ENCODE data around the gene SLC4A4.

Gene SLC4A4

GRCh38 chr4:71537551-71538065, 198.8 kb downstream of the SLC4A4 start:
- DNase-seq (ENCODE audit: low read depth in 2 of 2), result no peak

GRCh38 chr4:71538528-71538927, 199.7 kb downstream of the SLC4A4 start:
- no peak for DNase-seq (ENCODE audit: low read depth in 2 of 2)

- DNase-seq (ENCODE audit: low read depth in 2 of 2), result no peak
Measured at GRCh38 chr4:71540749-71541269, 202.0 kb downstream of the SLC4A4 start.

- DNase-seq (ENCODE audit: low read depth in 2 of 2), result no peak
Measured at GRCh38 chr4:71541541-71541940, 202.7 kb downstream of the SLC4A4 start.

GRCh38 chr4:71545168-71545567, 206.3 kb downstream of the SLC4A4 start:
- no peak for DNase-seq (ENCODE audit: low read depth in 2 of 2)

GRCh38 chr4:71549516-71550160, 210.8 kb downstream of the SLC4A4 start:
- no peak for DNase-seq (ENCODE audit: low read depth in 2 of 2)

GRCh38 chr4:71550220-71551165, 211.7 kb downstream of the SLC4A4 start:
- no peak for DNase-seq (ENCODE audit: low read depth in 2 of 2)

GRCh38 chr4:71553605-71554004, 214.8 kb downstream of the SLC4A4 start:
- no peak for DNase-seq (ENCODE audit: low read depth in 2 of 2)

- no peak for DNase-seq (ENCODE audit: low read depth in 2 of 2)
Measured at GRCh38 chr4:71554025-71554424, 215.2 kb downstream of the SLC4A4 start.

- no peak for DNase-seq (ENCODE audit: low read depth in 2 of 2)
Measured at GRCh38 chr4:71558248-71558647, 219.4 kb downstream of the SLC4A4 start.

GRCh38 chr4:71559957-71560571, 221.2 kb downstream of the SLC4A4 start:
- DNase-seq (ENCODE audit: low read depth in 2 of 2), result no peak

GRCh38 chr4:71564775-71565174, 226.0 kb downstream of the SLC4A4 start:
- no peak for DNase-seq (ENCODE audit: low read depth in 2 of 2)

- DNase-seq (ENCODE audit: low read depth in 2 of 2), result no peak
Measured at GRCh38 chr4:71566856-71567255, 228.0 kb downstream of the SLC4A4 start.

- no peak for DNase-seq (ENCODE audit: low read depth in 2 of 2)
Measured at GRCh38 chr4:71568131-71568530, 229.3 kb downstream of the SLC4A4 start.

GRCh38 chr4:71570492-71570891, 231.7 kb downstream of the SLC4A4 start:
- no peak for DNase-seq (ENCODE audit: low read depth in 2 of 2)

GRCh38 chr4:71571346-71571745, 232.5 kb downstream of the SLC4A4 start:
- no peak for DNase-seq (ENCODE audit: low read depth in 2 of 2)

GRCh38 chr4:71583971-71584370, 245.2 kb downstream of the SLC4A4 start:
- no peak for DNase-seq (ENCODE audit: low read depth in 2 of 2)

- DNase-seq (ENCODE audit: low read depth in 2 of 2), result no peak
Measured at GRCh38 chr4:71584585-71584984, 245.8 kb downstream of the SLC4A4 start.

- DNase-seq (ENCODE audit: low read depth in 2 of 2), result no peak
Measured at GRCh38 chr4:71586087-71586763, 247.4 kb downstream of the SLC4A4 start.

- DNase-seq (ENCODE audit: low read depth in 2 of 2), result no peak
Measured at GRCh38 chr4:71587995-71588394, 249.2 kb downstream of the SLC4A4 start.

- no peak for DNase-seq (ENCODE audit: low read depth in 2 of 2)
Measured at GRCh38 chr4:71592793-71593192, 254.0 kb downstream of the SLC4A4 start.

- DNase-seq (ENCODE audit: low read depth in 2 of 2), result no peak
Measured at GRCh38 chr4:71593311-71593710, 254.5 kb downstream of the SLC4A4 start.
